ENCODE measurements around the gene CLEC16A.

Gene CLEC16A

GRCh38 chr16:11177578-11178160, 233.3 kb downstream of the CLEC16A start:
- no peak for TF ChIP-seq CTCF (IDR thresholded peaks at IDR 0.05; ENCODE audit: low read length, missing control alignments)

GRCh38 chr16:11178424-11178823, 234.1 kb downstream of the CLEC16A start:
- no peak for DNase-seq (ENCODE audit: low read depth)
- no peak overlapping the region for H3K4me3 ChIP-seq (replicated peaks; ENCODE audit: low read depth, low read length)
- TF ChIP-seq CTCF (IDR thresholded peaks at IDR 0.05; ENCODE audit: low read length, missing control alignments) = no peak

More at GRCh38 chr16:11177578-11178160, 233.3 kb downstream of the CLEC16A start:
- H3K4me3 ChIP-seq (replicated peaks; ENCODE audit: low read depth, low read length) = no peak overlapping the region
- no peak for DNase-seq (ENCODE audit: low read depth)

- TF ChIP-seq CTCF (IDR thresholded peaks at IDR 0.05; ENCODE audit: low read length, missing control alignments) = no peak
- H3K4me3 ChIP-seq (replicated peaks; ENCODE audit: low read depth, low read length) = no peak overlapping the region
These were observed 235.2 kb downstream of the CLEC16A start for GRCh38 chr16:11179574-11179973.

GRCh38 chr16:11180489-11180888, 236.1 kb downstream of the CLEC16A start:
- DNase-seq (ENCODE audit: low read depth) = no peak
- H3K4me3 ChIP-seq (replicated peaks; ENCODE audit: low read depth, low read length) = no peak overlapping the region
- no peak for TF ChIP-seq CTCF (IDR thresholded peaks at IDR 0.05; ENCODE audit: low read length, missing control alignments)

More at GRCh38 chr16:11179574-11179973, 235.2 kb downstream of the CLEC16A start:
- DNase-seq (ENCODE audit: low read depth) = no peak

GRCh38 chr16:11181242-11181898, 237.0 kb downstream of the CLEC16A start:
- no peak for TF ChIP-seq CTCF (IDR thresholded peaks at IDR 0.05; ENCODE audit: low read length, missing control alignments)
- no peak overlapping the region for H3K4me3 ChIP-seq (replicated peaks; ENCODE audit: low read depth, low read length)
- DNase-seq (ENCODE audit: low read depth) = no peak

- no peak for TF ChIP-seq CTCF (IDR thresholded peaks at IDR 0.05; ENCODE audit: low read length, missing control alignments)
- DNase-seq (ENCODE audit: low read depth) = no peak
- no peak overlapping the region for H3K4me3 ChIP-seq (replicated peaks; ENCODE audit: low read depth, low read length)
These were observed 237.5 kb downstream of the CLEC16A start for GRCh38 chr16:11181899-11182279.

- TF ChIP-seq CTCF (IDR thresholded peaks at IDR 0.05; ENCODE audit: low read length, missing control alignments) = no peak
- H3K4me3 ChIP-seq (replicated peaks; ENCODE audit: low read depth, low read length) = no peak overlapping the region
- DNase-seq (ENCODE audit: low read depth) = no peak
These were observed 238.0 kb downstream of the CLEC16A start for GRCh38 chr16:11182411-11182810.

All from fibroblast of pulmonary artery (primary cell).